H9 (cell line): ENCODE data around the gene ABCA7. TPM values are rescaled to one million over a fixed set of nuclear protein-coding genes. Genes with fewer than 3 reads are reported as not detected.
A peak's percentile ranks its signal among the peaks of the same experiment; 100 is the strongest.

Source experiments
- DNase-seq: peaks from one replicate; pipeline ENCODE4 v3.0.0-alpha.2; 2017
- H2AFZ ChIP-seq: one replicate; pipeline ENCODE4 v1.6.1; 2013; ENCODE audit warnings: mild to moderate bottlenecking, low read length, control low read depth, moderate library complexity
- H2AK5ac ChIP-seq: 2 replicates; pipeline ENCODE4 v1.6.1; 2013; ENCODE audit warnings: low read length, control low read depth, mixed read lengths; ENCODE audit not compliant: insufficient read length
- H2BK120ac ChIP-seq: one replicate; pipeline ENCODE4 v1.6.1; 2013; ENCODE audit warnings: low read depth, mild to moderate bottlenecking, low read length, control low read depth, inconsistent platforms; ENCODE audit not compliant: poor library complexity, severe bottlenecking
- H2BK12ac ChIP-seq: 2 replicates; pipeline ENCODE4 v1.6.1; 2013; ENCODE audit warnings: low read length, control low read depth, mixed read lengths, low read depth; ENCODE audit not compliant: insufficient read length
- H2BK15ac ChIP-seq: 2 replicates; pipeline ENCODE4 v1.6.1; 2013; ENCODE audit warnings: low read depth, low read length, control low read depth
- H2BK20ac ChIP-seq: one replicate; pipeline ENCODE4 v1.6.1; 2013; ENCODE audit warnings: low read depth, mild to moderate bottlenecking, low read length, control low read depth, inconsistent platforms; ENCODE audit not compliant: poor library complexity, severe bottlenecking
- H2BK5ac ChIP-seq: 2 replicates; pipeline ENCODE4 v1.6.1; 2013; ENCODE audit warnings: low read length, control low read depth, mixed read lengths; ENCODE audit not compliant: insufficient read length
- H3K14ac ChIP-seq: 2 replicates; pipeline ENCODE4 v1.6.1; 2013; ENCODE audit warnings: low read length, control low read depth; ENCODE audit not compliant: insufficient read depth
- H3K18ac ChIP-seq: 2 replicates; pipeline ENCODE4 v1.6.1; 2013; ENCODE audit warnings: low read depth, mild to moderate bottlenecking, mixed read lengths, low read length, control low read depth; ENCODE audit not compliant: insufficient read length
- H3K23ac ChIP-seq: 2 replicates; pipeline ENCODE4 v1.6.1; 2013; ENCODE audit warnings: low read length, control low read depth, mixed read lengths, low read depth; ENCODE audit not compliant: insufficient read length
- H3K23me2 ChIP-seq: 2 replicates; pipeline ENCODE4 v1.6.1; 2013; ENCODE audit warnings: low read depth, mild to moderate bottlenecking, mixed read lengths, low read length, control low read depth; ENCODE audit not compliant: insufficient read length, poor library complexity, severe bottlenecking
- H3K27ac ChIP-seq: 2 replicates; pipeline ENCODE4 v1.5.1; 2013; ENCODE audit warnings: low read length, control low read depth, mixed read lengths, low read depth; ENCODE audit not compliant: insufficient read length
- H3K27me3 ChIP-seq: 2 replicates; pipeline ENCODE4 v1.6.1; 2013; ENCODE audit warnings: low read length, control low read depth, inconsistent platforms; ENCODE audit not compliant: insufficient read depth
- H3K4ac ChIP-seq: 2 replicates; pipeline ENCODE4 v1.6.1; 2013; ENCODE audit warnings: low read depth, mild to moderate bottlenecking, control low read depth, inconsistent platforms, low read length, moderate library complexity
- H3K4me1 ChIP-seq: 2 replicates; pipeline ENCODE4 v1.6.1; 2013; ENCODE audit warnings: low read length, control low read depth, inconsistent platforms; ENCODE audit not compliant: insufficient read depth
- H3K4me2 ChIP-seq: 2 replicates; pipeline ENCODE4 v1.6.1; 2013; ENCODE audit warnings: low read length, control low read depth, mixed read lengths; ENCODE audit not compliant: insufficient read length, insufficient read depth
- H3K56ac ChIP-seq: 2 replicates; pipeline ENCODE4 v1.6.1; 2013; ENCODE audit warnings: low read depth, mild to moderate bottlenecking, mixed read lengths, low read length, control low read depth; ENCODE audit not compliant: insufficient read length
- H3K79me1 ChIP-seq: 2 replicates; pipeline ENCODE4 v1.6.1; 2013; ENCODE audit warnings: low read depth, mild to moderate bottlenecking, moderate library complexity, low read length, control low read depth, inconsistent platforms; ENCODE audit not compliant: insufficient read depth, poor library complexity, severe bottlenecking
- H3K79me2 ChIP-seq: 2 replicates; pipeline ENCODE4 v1.6.1; 2013; ENCODE audit warnings: low read length, control low read depth, inconsistent platforms; ENCODE audit not compliant: insufficient read depth
- H3K9ac ChIP-seq: 2 replicates; pipeline ENCODE4 v1.6.1; 2013; ENCODE audit warnings: low read length, control low read depth, mixed read lengths; ENCODE audit not compliant: insufficient read length; ENCODE audit errors: extremely low read depth
- H3K9me3 ChIP-seq: one replicate; pipeline ENCODE4 v1.6.1; 2013; ENCODE audit warnings: low read depth, low read length, inconsistent platforms; ENCODE audit not compliant: control insufficient read depth
- H3T11ph ChIP-seq: one replicate; pipeline ENCODE4 v1.6.1; 2013; ENCODE audit warnings: mild to moderate bottlenecking, low read length, control low read depth, inconsistent platforms
- H4K20me1 ChIP-seq: one replicate; pipeline ENCODE4 v1.6.1; 2013; ENCODE audit not compliant: control insufficient read depth, insufficient read length, insufficient read depth
- H4K5ac ChIP-seq: 2 replicates; pipeline ENCODE4 v1.6.1; 2013; ENCODE audit warnings: low read depth, mild to moderate bottlenecking, mixed read lengths, low read length, control low read depth; ENCODE audit not compliant: insufficient read length
- H4K8ac ChIP-seq: replicated peaks from 2 replicates; pipeline ENCODE4 v1.6.1; 2013; ENCODE audit warnings: low read length, control low read depth, mixed read lengths, low read depth; ENCODE audit not compliant: insufficient read length
- H4K91ac ChIP-seq: 2 replicates; pipeline ENCODE4 v1.6.1; 2013; ENCODE audit warnings: low read depth, mild to moderate bottlenecking, moderate library complexity, mixed read lengths, low read length, control low read depth; ENCODE audit not compliant: insufficient read length
- H3K27ac Mint-ChIP-seq, 3 experiments: 2 replicates in 2 of 3; 3 replicates in 1 of 3; pipeline ENCODE4 v1.8.0; 2020 to 2021; ENCODE audit warnings: mixed read lengths in 3 of 3, mild to moderate bottlenecking in 1 of 3, moderate library complexity in 1 of 3
- H3K27me3 Mint-ChIP-seq: 2 replicates; pipeline ENCODE4 v1.8.0; 2021; ENCODE audit warnings: low read depth, mild to moderate bottlenecking, moderate library complexity, mixed read lengths
- H3K36me3 Mint-ChIP-seq, 3 experiments: 2 replicates in 2 of 3; 3 replicates in 1 of 3; pipeline ENCODE4 v1.8.0; 2020 to 2021; ENCODE audit warnings: low read depth in 3 of 3, mixed read lengths in 3 of 3; ENCODE audit not compliant: insufficient read depth in 1 of 3
- H3K4me1 Mint-ChIP-seq, 2 experiments: 2 replicates each; pipeline ENCODE4 v1.8.0; 2020; ENCODE audit warnings: mixed read lengths in 2 of 2
- H3K4me3 Mint-ChIP-seq, 2 experiments: 2 replicates in 1 of 2; 3 replicates in 1 of 2; pipeline ENCODE4 v1.8.0; 2020 to 2021; ENCODE audit warnings: mild to moderate bottlenecking in 2 of 2, mixed read lengths in 2 of 2, moderate library complexity in 1 of 2
- H3K9me3 Mint-ChIP-seq, 2 experiments: 2 replicates in 1 of 2; 3 replicates in 1 of 2; pipeline ENCODE4 v1.8.0; 2020; ENCODE audit warnings: mild to moderate bottlenecking in 2 of 2, mixed read lengths in 2 of 2, moderate library complexity in 1 of 2
- WGBS: extraction: QIAGEN DNeasy Blood & Tissue Kit; methylation state at CpG from one replicate; pipeline ENCODE4 v1.1.7; 2013; ENCODE audit warnings: missing lambda C conversion rate, low lambda C conversion rate, mixed read lengths; ENCODE audit not compliant: insufficient read length; ENCODE audit errors: extremely low coverage; 5-methylcytosine and 5-hydroxymethylcytosine counted together
- total RNA-seq: library from RNA; stranded (reverse); gene quantifications from 2 replicates; pipeline ENCODE4 v1.2.1, GENCODE V29; 2021
- TF ChIP-seq, protein P1 (sequence below): fragments of 200-600 bp; sonication (generic); conservative IDR thresholded peaks from 3 replicates; pipeline ENCODE4 v1.8.0; 2021; ENCODE audit warnings: antibody characterized with exemption, mild to moderate bottlenecking

ABCA7 gene
- total RNA-seq, 1 experiment from 2014 or later = 34.6 TPM

GRCh38 chr19:1066251-1066747 is 26.4 kb downstream of the ABCA7 start:
- WGBS = no CpG with 5 or more reads among the region's 17 CpGs
- Mint-ChIP-seq H3K27ac (no peak overlapping the region), H3K4me3 (peak overlapping the region; percentile 39 to 73), H3K4me1 (peaks cover 11 to 35% of the 10 kb centered on the region in 2 experiments), H3K36me3 (peaks cover 0 to 2% (median 0%) of the 10 kb centered on the region in 3 experiments; a peak in 1 of 7 replicates), H3K9me3 (no peaks in the 10 kb centered on the region), H3K27me3 (peaks cover 40% of the 10 kb centered on the region)
- Histone ChIP-seq H2BK12ac (no peak overlapping the region), H2BK5ac (no peak overlapping the region), H4K91ac (no peak overlapping the region), H3T11ph (no peak overlapping the region), H3K4me2 (peak overlapping the region; percentile 32), H3K27me3 (no peaks in the 10 kb centered on the region; the same call in 1 of the 2 replicates), H2BK15ac (no peak overlapping the region), H3K9me3 (no peaks in the 10 kb centered on the region), H3K23ac (no peak overlapping the region), H4K20me1 (no peaks in the 10 kb centered on the region), H4K8ac (no peak overlapping the region), H2BK20ac (no peak overlapping the region), H2AFZ (no peak overlapping the region), H2AK5ac (no peak overlapping the region), H2BK120ac (no peak overlapping the region), H3K14ac (no peak overlapping the region), H3K79me1 (no peaks in the 10 kb centered on the region), H3K23me2 (peaks cover 22% of the 10 kb centered on the region), H3K56ac (no peak overlapping the region), H3K79me2 (no peaks in the 10 kb centered on the region), H3K9ac (no peak overlapping the region), H3K18ac (no peak overlapping the region), H3K4me1 (peaks cover 5% of the 10 kb centered on the region; the same call in 1 of the 2 replicates), H3K27ac (no peak overlapping the region), H4K5ac (no peak overlapping the region), H3K4ac (no peak overlapping the region)
- DNase-seq = peak; percentile 76
- TF ChIP-seq, protein P1, sequence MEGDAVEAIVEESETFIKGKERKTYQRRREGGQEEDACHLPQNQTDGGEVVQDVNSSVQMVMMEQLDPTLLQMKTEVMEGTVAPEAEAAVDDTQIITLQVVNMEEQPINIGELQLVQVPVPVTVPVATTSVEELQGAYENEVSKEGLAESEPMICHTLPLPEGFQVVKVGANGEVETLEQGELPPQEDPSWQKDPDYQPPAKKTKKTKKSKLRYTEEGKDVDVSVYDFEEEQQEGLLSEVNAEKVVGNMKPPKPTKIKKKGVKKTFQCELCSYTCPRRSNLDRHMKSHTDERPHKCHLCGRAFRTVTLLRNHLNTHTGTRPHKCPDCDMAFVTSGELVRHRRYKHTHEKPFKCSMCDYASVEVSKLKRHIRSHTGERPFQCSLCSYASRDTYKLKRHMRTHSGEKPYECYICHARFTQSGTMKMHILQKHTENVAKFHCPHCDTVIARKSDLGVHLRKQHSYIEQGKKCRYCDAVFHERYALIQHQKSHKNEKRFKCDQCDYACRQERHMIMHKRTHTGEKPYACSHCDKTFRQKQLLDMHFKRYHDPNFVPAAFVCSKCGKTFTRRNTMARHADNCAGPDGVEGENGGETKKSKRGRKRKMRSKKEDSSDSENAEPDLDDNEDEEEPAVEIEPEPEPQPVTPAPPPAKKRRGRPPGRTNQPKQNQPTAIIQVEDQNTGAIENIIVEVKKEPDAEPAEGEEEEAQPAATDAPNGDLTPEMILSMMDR = no peak
